H9 (cell line): Measurements from ENCODE around the gene ZNF569. TPM values are rescaled to one million over a fixed set of nuclear protein-coding genes. Genes with fewer than 3 reads are reported as not detected.

ENCODE experiments used
- DNase-seq: peaks from one replicate; pipeline ENCODE4 v3.0.0-alpha.2; 2017
- H2AFZ ChIP-seq: one replicate; pipeline ENCODE4 v1.6.1; 2013; ENCODE audit warnings: mild to moderate bottlenecking, low read length, control low read depth, moderate library complexity
- H2AK5ac ChIP-seq: 2 replicates; pipeline ENCODE4 v1.6.1; 2013; ENCODE audit warnings: low read length, control low read depth, mixed read lengths; ENCODE audit not compliant: insufficient read length
- H2BK120ac ChIP-seq: one replicate; pipeline ENCODE4 v1.6.1; 2013; ENCODE audit warnings: low read depth, mild to moderate bottlenecking, low read length, control low read depth, inconsistent platforms; ENCODE audit not compliant: poor library complexity, severe bottlenecking
- H2BK12ac ChIP-seq: 2 replicates; pipeline ENCODE4 v1.6.1; 2013; ENCODE audit warnings: low read length, control low read depth, mixed read lengths, low read depth; ENCODE audit not compliant: insufficient read length
- H2BK15ac ChIP-seq: 2 replicates; pipeline ENCODE4 v1.6.1; 2013; ENCODE audit warnings: low read depth, low read length, control low read depth
- H2BK20ac ChIP-seq: one replicate; pipeline ENCODE4 v1.6.1; 2013; ENCODE audit warnings: low read depth, mild to moderate bottlenecking, low read length, control low read depth, inconsistent platforms; ENCODE audit not compliant: poor library complexity, severe bottlenecking
- H2BK5ac ChIP-seq: 2 replicates; pipeline ENCODE4 v1.6.1; 2013; ENCODE audit warnings: low read length, control low read depth, mixed read lengths; ENCODE audit not compliant: insufficient read length
- H3K14ac ChIP-seq: 2 replicates; pipeline ENCODE4 v1.6.1; 2013; ENCODE audit warnings: low read length, control low read depth; ENCODE audit not compliant: insufficient read depth
- H3K18ac ChIP-seq: 2 replicates; pipeline ENCODE4 v1.6.1; 2013; ENCODE audit warnings: low read depth, mild to moderate bottlenecking, mixed read lengths, low read length, control low read depth; ENCODE audit not compliant: insufficient read length
- H3K23ac ChIP-seq: 2 replicates; pipeline ENCODE4 v1.6.1; 2013; ENCODE audit warnings: low read length, control low read depth, mixed read lengths, low read depth; ENCODE audit not compliant: insufficient read length
- H3K23me2 ChIP-seq: 2 replicates; pipeline ENCODE4 v1.6.1; 2013; ENCODE audit warnings: low read depth, mild to moderate bottlenecking, mixed read lengths, low read length, control low read depth; ENCODE audit not compliant: insufficient read length, poor library complexity, severe bottlenecking
- H3K27ac ChIP-seq: 2 replicates; pipeline ENCODE4 v1.5.1; 2013; ENCODE audit warnings: low read length, control low read depth, mixed read lengths, low read depth; ENCODE audit not compliant: insufficient read length
- H3K27me3 ChIP-seq: 2 replicates; pipeline ENCODE4 v1.6.1; 2013; ENCODE audit warnings: low read length, control low read depth, inconsistent platforms; ENCODE audit not compliant: insufficient read depth
- H3K4ac ChIP-seq: 2 replicates; pipeline ENCODE4 v1.6.1; 2013; ENCODE audit warnings: low read depth, mild to moderate bottlenecking, control low read depth, inconsistent platforms, low read length, moderate library complexity
- H3K4me1 ChIP-seq: 2 replicates; pipeline ENCODE4 v1.6.1; 2013; ENCODE audit warnings: low read length, control low read depth, inconsistent platforms; ENCODE audit not compliant: insufficient read depth
- H3K4me2 ChIP-seq: 2 replicates; pipeline ENCODE4 v1.6.1; 2013; ENCODE audit warnings: low read length, control low read depth, mixed read lengths; ENCODE audit not compliant: insufficient read length, insufficient read depth
- H3K56ac ChIP-seq: 2 replicates; pipeline ENCODE4 v1.6.1; 2013; ENCODE audit warnings: low read depth, mild to moderate bottlenecking, mixed read lengths, low read length, control low read depth; ENCODE audit not compliant: insufficient read length
- H3K79me1 ChIP-seq: 2 replicates; pipeline ENCODE4 v1.6.1; 2013; ENCODE audit warnings: low read depth, mild to moderate bottlenecking, moderate library complexity, low read length, control low read depth, inconsistent platforms; ENCODE audit not compliant: insufficient read depth, poor library complexity, severe bottlenecking
- H3K79me2 ChIP-seq: 2 replicates; pipeline ENCODE4 v1.6.1; 2013; ENCODE audit warnings: low read length, control low read depth, inconsistent platforms; ENCODE audit not compliant: insufficient read depth
- H3K9ac ChIP-seq: 2 replicates; pipeline ENCODE4 v1.6.1; 2013; ENCODE audit warnings: low read length, control low read depth, mixed read lengths; ENCODE audit not compliant: insufficient read length; ENCODE audit errors: extremely low read depth
- H3K9me3 ChIP-seq: one replicate; pipeline ENCODE4 v1.6.1; 2013; ENCODE audit warnings: low read depth, low read length, inconsistent platforms; ENCODE audit not compliant: control insufficient read depth
- H3T11ph ChIP-seq: one replicate; pipeline ENCODE4 v1.6.1; 2013; ENCODE audit warnings: mild to moderate bottlenecking, low read length, control low read depth, inconsistent platforms
- H4K20me1 ChIP-seq: one replicate; pipeline ENCODE4 v1.6.1; 2013; ENCODE audit not compliant: control insufficient read depth, insufficient read length, insufficient read depth
- H4K5ac ChIP-seq: 2 replicates; pipeline ENCODE4 v1.6.1; 2013; ENCODE audit warnings: low read depth, mild to moderate bottlenecking, mixed read lengths, low read length, control low read depth; ENCODE audit not compliant: insufficient read length
- H4K8ac ChIP-seq: replicated peaks from 2 replicates; pipeline ENCODE4 v1.6.1; 2013; ENCODE audit warnings: low read length, control low read depth, mixed read lengths, low read depth; ENCODE audit not compliant: insufficient read length
- H4K91ac ChIP-seq: 2 replicates; pipeline ENCODE4 v1.6.1; 2013; ENCODE audit warnings: low read depth, mild to moderate bottlenecking, moderate library complexity, mixed read lengths, low read length, control low read depth; ENCODE audit not compliant: insufficient read length
- H3K27ac Mint-ChIP-seq, 3 experiments: 2 replicates in 2 of 3; 3 replicates in 1 of 3; pipeline ENCODE4 v1.8.0; 2020 to 2021; ENCODE audit warnings: mixed read lengths in 3 of 3, mild to moderate bottlenecking in 1 of 3, moderate library complexity in 1 of 3
- H3K27me3 Mint-ChIP-seq: 2 replicates; pipeline ENCODE4 v1.8.0; 2021; ENCODE audit warnings: low read depth, mild to moderate bottlenecking, moderate library complexity, mixed read lengths
- H3K36me3 Mint-ChIP-seq, 3 experiments: 2 replicates in 2 of 3; 3 replicates in 1 of 3; pipeline ENCODE4 v1.8.0; 2020 to 2021; ENCODE audit warnings: low read depth in 3 of 3, mixed read lengths in 3 of 3; ENCODE audit not compliant: insufficient read depth in 1 of 3
- H3K4me1 Mint-ChIP-seq, 2 experiments: 2 replicates each; pipeline ENCODE4 v1.8.0; 2020; ENCODE audit warnings: mixed read lengths in 2 of 2
- H3K4me3 Mint-ChIP-seq, 2 experiments: 2 replicates in 1 of 2; 3 replicates in 1 of 2; pipeline ENCODE4 v1.8.0; 2020 to 2021; ENCODE audit warnings: mild to moderate bottlenecking in 2 of 2, mixed read lengths in 2 of 2, moderate library complexity in 1 of 2
- H3K9me3 Mint-ChIP-seq, 2 experiments: 2 replicates in 1 of 2; 3 replicates in 1 of 2; pipeline ENCODE4 v1.8.0; 2020; ENCODE audit warnings: mild to moderate bottlenecking in 2 of 2, mixed read lengths in 2 of 2, moderate library complexity in 1 of 2
- CTCF ChIP-seq: fragments of 200-600 bp; sonication (generic); conservative IDR thresholded peaks from 3 replicates; pipeline ENCODE4 v1.8.0; 2021; ENCODE audit warnings: antibody characterized with exemption, mild to moderate bottlenecking
- WGBS: extraction: QIAGEN DNeasy Blood & Tissue Kit; methylation state at CpG from one replicate; pipeline ENCODE4 v1.1.7; 2013; ENCODE audit warnings: missing lambda C conversion rate, low lambda C conversion rate, mixed read lengths; ENCODE audit not compliant: insufficient read length; ENCODE audit errors: extremely low coverage; 5-methylcytosine and 5-hydroxymethylcytosine counted together
- long read RNA-seq: library from polyadenylated mRNA; unstranded; transcript quantifications from one replicate; pipeline ENCODE4 v2.0.0, GENCODE V29; 2020
- total RNA-seq: library from RNA; stranded (reverse); gene quantifications from 2 replicates; pipeline ENCODE4 v1.2.1, GENCODE V29; 2021

Gene ZNF569
- total RNA-seq = 12.9 and 14.2 TPM in 2 replicates
- long read RNA-seq, full-length matches to known transcripts = 60 of 102 reads
- long read RNA-seq, partial matches to known transcripts = 6 of 102 reads
- long read RNA-seq, other reads (novel, unspliced or antisense) = 36 of 102 reads

DNA sequence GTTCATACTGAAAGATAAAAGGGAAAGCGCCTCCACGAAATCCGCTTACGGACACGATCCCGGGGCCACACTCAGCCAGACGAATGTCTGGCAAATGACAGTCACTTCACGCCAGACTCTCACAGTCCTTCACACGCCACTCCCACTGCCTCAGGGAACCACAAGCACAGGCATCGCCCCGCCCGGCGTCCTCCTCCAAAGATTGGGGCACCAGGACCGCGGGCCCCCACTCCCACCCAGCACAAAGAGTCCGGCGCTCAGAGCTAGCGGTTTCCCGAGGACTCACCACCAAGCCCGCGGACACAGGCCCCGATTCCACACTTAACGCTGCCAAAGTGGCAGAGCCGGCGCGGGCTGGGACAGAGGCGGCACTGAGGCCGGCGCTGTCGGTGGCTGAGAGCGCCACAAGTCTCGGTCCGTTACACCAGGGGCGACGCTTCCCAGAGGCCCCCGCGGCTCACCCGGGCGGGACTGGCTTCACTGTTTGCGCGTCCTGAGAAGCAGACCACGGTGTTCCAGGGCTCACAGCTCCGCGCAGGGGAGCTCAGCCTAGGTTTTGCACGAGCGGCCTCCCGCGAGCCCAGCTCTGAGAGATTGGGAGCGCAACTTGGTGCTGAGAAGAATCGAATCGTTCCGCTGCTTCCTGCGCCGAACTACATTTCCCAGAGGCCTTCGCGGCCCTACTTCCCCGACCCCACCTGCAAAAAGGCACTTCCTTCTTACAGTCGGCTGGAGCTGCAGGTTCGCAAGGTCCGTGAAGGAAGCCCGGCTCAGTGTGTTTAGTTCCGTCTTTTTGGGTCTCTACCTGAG is at the start of gene ZNF569:
Gene ZNF569, minus strand, starts transcription at position 647 of the 810 bp plus-strand sequence. CDS start 22,523 bp downstream, outside the sequence.
- peak; percentile 94 for DNase-seq
- Histone ChIP-seq H3K14ac (no peak within 1 kb of the TSS), H2BK120ac (no peak within 1 kb of the TSS), H3K27ac (no peak within 1 kb of the TSS), H2BK5ac (no peak within 1 kb of the TSS), H2BK20ac (no peak within 1 kb of the TSS), H2AK5ac (no peak within 1 kb of the TSS), H4K5ac (no peak within 1 kb of the TSS), H4K91ac (no peak within 1 kb of the TSS), H3T11ph (no peak within 1 kb of the TSS), H3K9ac (peak within 1 kb of the TSS; percentile 56), H4K20me1 (no peaks in the 10 kb centered on the region), H3K4me1 (no peaks in the 10 kb centered on the region), H3K56ac (no peak within 1 kb of the TSS), H4K8ac (peak within 1 kb of the TSS; percentile 33), H2AFZ (peak within 1 kb of the TSS; percentile 49), H3K79me1 (no peaks in the 10 kb centered on the region), H3K23me2 (peaks cover 16% of the 10 kb centered on the region), H3K27me3 (no peaks in the 10 kb centered on the region), H3K4me2 (peak within 1 kb of the TSS; percentile 98), H3K79me2 (no peaks in the 10 kb centered on the region), H3K18ac (no peak within 1 kb of the TSS), H3K9me3 (no peaks in the 10 kb centered on the region), H3K4ac (no peak within 1 kb of the TSS), H2BK12ac (no peak within 1 kb of the TSS), H3K23ac (no peak within 1 kb of the TSS), H2BK15ac (no peak within 1 kb of the TSS)
- H3K4me1 Mint-ChIP-seq = peaks cover 13 to 24% of the 10 kb centered on the region in 2 experiments
- peak within 1 kb of the TSS; percentile 97 for H3K4me3 Mint-ChIP-seq
- H3K27me3 Mint-ChIP-seq = no peaks in the 10 kb centered on the region
- peak within 1 kb of the TSS; percentile 70 to 92 (median 76); a peak in 4 of 7 replicates for H3K27ac Mint-ChIP-seq
- TF ChIP-seq CTCF = no peak
- peaks cover 0 to 15% of the 10 kb centered on the region in 2 experiments for H3K9me3 Mint-ChIP-seq
- WGBS = no CpG with 5 or more reads among the region's 62 CpGs
- peaks cover 10 to 16% (median 11%) of the 10 kb centered on the region in 3 experiments for H3K36me3 Mint-ChIP-seq
